Nephron progenitor cell (in vitro differentiated cells): ENCODE results near the gene BMPR1A.
A peak's percentile ranks its signal among the peaks of the same experiment; 100 is the strongest.

Experiments
- DNase-seq: peaks from one replicate; pipeline ENCODE4 v3.0.0; 2021
- H3K27ac Mint-ChIP-seq: 2 replicates; pipeline ENCODE4 v1.8.0; 2021; ENCODE audit warnings: mild to moderate bottlenecking, moderate library complexity, mixed read lengths
- H3K27me3 Mint-ChIP-seq: 2 replicates; pipeline ENCODE4 v1.8.0; 2021; ENCODE audit warnings: mild to moderate bottlenecking, low read depth, mixed read lengths; ENCODE audit not compliant: poor library complexity
- H3K36me3 Mint-ChIP-seq: 2 replicates; pipeline ENCODE4 v1.8.0; 2021; ENCODE audit warnings: low read depth, mixed read lengths
- H3K4me1 Mint-ChIP-seq: 2 replicates; pipeline ENCODE4 v1.8.0; 2021; ENCODE audit warnings: mixed read lengths
- H3K4me3 Mint-ChIP-seq: 2 replicates; pipeline ENCODE4 v1.8.0; 2021; ENCODE audit warnings: mild to moderate bottlenecking, moderate library complexity, mixed read lengths
- H3K9me3 Mint-ChIP-seq: 2 replicates; pipeline ENCODE4 v1.8.0; 2021; ENCODE audit warnings: mild to moderate bottlenecking, moderate library complexity, mixed read lengths
- TF ChIP-seq, protein P1 (sequence below): fragments of 200-600 bp; sonication (generic); IDR thresholded peaks from 2 replicates; pipeline ENCODE4 v1.5.0; 2021; ENCODE audit warnings: antibody characterized with exemption

Gene BMPR1A

DNA sequence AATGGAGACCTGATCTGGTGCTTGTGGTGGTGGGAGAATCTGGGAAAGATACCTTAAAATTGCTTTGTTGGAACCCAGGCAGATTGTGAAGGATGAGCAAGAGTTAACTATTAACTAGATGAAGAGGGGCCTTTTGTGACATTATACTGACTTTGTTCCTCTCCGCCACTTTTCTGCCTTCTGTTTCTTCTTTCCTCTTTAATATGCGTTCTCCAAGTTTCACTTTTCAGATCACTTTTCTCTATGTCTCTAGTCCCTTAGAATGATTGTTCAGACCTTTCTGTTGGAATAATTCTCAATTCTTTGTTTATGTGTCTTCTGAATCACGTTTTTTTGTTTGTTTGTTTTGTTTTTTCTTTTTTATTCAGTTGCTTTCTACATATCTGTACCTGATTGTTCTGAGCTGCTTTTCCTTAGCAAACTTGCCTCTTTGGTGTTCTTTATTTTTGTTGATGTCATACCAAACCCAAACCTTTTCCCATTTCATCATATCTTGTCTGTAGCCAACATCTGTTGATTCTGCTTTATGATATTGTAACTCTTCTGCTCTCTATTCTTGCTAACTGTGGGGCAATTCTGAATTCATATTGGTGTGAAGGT lies 2.8 kb downstream of the BMPR1A start:
- no peak for DNase-seq
- H3K36me3 Mint-ChIP-seq: peaks cover 24% of the 10 kb centered on the region
- peak overlapping the region; percentile 1 for H3K27ac Mint-ChIP-seq
- TF ChIP-seq, protein P1, sequence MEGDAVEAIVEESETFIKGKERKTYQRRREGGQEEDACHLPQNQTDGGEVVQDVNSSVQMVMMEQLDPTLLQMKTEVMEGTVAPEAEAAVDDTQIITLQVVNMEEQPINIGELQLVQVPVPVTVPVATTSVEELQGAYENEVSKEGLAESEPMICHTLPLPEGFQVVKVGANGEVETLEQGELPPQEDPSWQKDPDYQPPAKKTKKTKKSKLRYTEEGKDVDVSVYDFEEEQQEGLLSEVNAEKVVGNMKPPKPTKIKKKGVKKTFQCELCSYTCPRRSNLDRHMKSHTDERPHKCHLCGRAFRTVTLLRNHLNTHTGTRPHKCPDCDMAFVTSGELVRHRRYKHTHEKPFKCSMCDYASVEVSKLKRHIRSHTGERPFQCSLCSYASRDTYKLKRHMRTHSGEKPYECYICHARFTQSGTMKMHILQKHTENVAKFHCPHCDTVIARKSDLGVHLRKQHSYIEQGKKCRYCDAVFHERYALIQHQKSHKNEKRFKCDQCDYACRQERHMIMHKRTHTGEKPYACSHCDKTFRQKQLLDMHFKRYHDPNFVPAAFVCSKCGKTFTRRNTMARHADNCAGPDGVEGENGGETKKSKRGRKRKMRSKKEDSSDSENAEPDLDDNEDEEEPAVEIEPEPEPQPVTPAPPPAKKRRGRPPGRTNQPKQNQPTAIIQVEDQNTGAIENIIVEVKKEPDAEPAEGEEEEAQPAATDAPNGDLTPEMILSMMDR: no peak
- H3K27me3 Mint-ChIP-seq: no peaks in the 10 kb centered on the region
- H3K4me1 Mint-ChIP-seq: peaks cover 34% of the 10 kb centered on the region
- H3K4me3 Mint-ChIP-seq: peak overlapping the region; percentile 91
- peaks cover 8% of the 10 kb centered on the region for H3K9me3 Mint-ChIP-seq

DNA sequence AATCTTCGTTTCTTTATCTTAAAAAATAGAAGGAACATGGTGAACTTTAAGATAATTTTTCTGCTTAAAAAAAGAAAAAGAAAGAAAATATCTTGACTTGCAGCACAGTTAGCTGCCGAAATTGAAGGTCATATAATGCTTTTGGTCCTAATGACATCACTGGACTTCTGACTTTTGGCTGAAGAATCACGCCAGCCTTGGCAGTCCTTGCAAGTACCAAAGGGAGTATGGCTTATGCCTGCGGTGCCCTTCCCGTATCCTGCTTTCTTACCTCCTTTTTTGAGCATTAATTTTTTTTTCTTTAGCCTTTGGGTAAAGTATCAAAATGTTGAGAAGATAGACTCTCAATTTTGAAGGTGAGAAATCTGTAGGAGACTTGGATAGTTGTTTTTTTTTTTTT lies 7.0 kb downstream of the BMPR1A start:
- H3K27me3 Mint-ChIP-seq: no peaks in the 10 kb centered on the region
- TF ChIP-seq, protein P1: no peak
- H3K27ac Mint-ChIP-seq: no peak overlapping the region
- DNase-seq: no peak
- H3K4me3 Mint-ChIP-seq: no peak overlapping the region
- H3K4me1 Mint-ChIP-seq: peaks cover 42% of the 10 kb centered on the region
- peaks cover 8% of the 10 kb centered on the region for H3K9me3 Mint-ChIP-seq
- peaks cover 39% of the 10 kb centered on the region for H3K36me3 Mint-ChIP-seq

DNA sequence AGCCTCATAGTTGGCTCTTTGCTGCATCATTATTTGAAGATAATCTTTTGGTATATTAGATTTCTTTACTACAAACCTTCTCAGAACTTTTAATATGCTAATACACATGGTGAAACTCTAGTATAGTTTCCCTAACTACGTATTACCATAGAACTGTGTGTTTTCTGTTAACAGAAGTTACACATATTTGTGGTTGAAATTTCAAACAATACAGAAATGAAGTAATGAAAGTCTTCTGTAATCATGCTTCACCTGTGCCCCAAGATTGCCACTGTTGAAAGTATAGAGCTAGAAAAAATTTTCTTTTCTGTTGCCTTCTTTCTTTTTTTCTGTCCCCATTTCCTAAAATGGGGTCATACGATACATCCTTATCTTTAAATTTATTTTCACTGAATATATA lies 9.1 kb downstream of the BMPR1A start:
- Mint-ChIP-seq H3K9me3 (peaks cover 8% of the 10 kb centered on the region), H3K27me3 (no peaks in the 10 kb centered on the region), H3K36me3 (peaks cover 39% of the 10 kb centered on the region), H3K27ac (peak overlapping the region; percentile 43), H3K4me3 (no peak overlapping the region), H3K4me1 (peaks cover 46% of the 10 kb centered on the region)
- DNase-seq: no peak
- TF ChIP-seq, protein P1: no peak

DNA sequence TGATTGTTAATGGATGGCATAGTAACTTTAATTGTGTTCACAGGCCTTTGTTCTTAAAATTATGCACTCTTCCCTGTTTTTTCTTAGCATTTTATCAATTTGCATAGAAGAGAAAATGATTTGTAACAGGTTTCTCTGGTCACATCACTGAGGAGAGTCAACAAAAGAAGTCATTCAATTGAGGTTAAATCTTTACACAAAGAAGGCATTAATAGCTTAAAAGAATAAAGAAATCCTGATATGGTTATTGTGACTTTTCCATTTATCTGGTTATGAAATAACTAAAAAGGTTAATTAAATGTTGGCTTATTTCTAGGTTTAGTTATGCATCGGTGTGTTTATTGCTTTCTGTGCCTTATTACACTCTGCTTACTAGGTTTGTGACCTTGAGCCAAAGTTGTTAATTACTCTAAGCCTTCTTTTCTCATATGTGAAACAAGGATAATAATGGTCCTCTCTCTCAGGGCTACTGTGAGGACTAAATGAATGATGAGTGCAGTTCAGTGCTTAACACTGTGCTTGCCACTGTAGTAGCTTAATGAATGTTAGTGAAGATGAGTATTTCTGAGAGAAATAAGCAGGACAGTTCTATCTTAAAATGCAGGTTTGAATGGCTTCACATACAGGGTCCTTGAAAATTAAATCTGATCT lies 12.1 kb downstream of the BMPR1A start:
- DNase-seq: no peak
- Mint-ChIP-seq H3K4me3 (no peak overlapping the region), H3K27ac (no peak overlapping the region), H3K27me3 (no peaks in the 10 kb centered on the region), H3K4me1 (peaks cover 47% of the 10 kb centered on the region), H3K9me3 (no peaks in the 10 kb centered on the region), H3K36me3 (peaks cover 29% of the 10 kb centered on the region)
- TF ChIP-seq, protein P1: no peak

DNA sequence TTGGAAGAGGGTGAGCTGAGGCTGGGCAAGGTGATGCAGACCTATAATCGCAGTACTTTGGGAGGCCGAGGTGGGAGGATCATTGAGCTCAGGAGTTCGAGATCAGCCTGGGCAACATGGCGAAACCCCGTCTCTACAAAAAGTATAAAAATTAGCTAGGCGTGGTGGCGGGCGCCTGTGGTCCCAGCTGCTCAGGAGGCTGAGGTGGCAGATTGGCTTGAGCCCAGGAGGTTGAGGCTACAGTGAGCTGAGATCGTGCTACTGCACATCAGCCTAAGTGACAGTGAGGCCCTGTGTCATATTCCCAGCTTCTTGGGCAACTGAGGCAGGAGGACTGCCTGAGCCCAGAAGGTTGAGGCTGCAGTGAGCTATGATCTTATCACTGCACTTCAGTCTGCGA lies 13.6 kb downstream of the BMPR1A start:
- Mint-ChIP-seq H3K36me3 (peaks cover 21% of the 10 kb centered on the region), H3K4me1 (peaks cover 45% of the 10 kb centered on the region), H3K4me3 (no peak overlapping the region), H3K27ac (peak overlapping the region; percentile 43), H3K9me3 (no peaks in the 10 kb centered on the region), H3K27me3 (no peaks in the 10 kb centered on the region)
- no peak for DNase-seq
- TF ChIP-seq, protein P1: no peak
